CD4-positive, alpha-beta T cell treated with Interferon alpha-2 for 1 hour (primary cell): ENCODE results near the gene RARA.

Experiments
- DNase-seq, 2 donors: peaks; one replicate each; pipeline ENCODE4 v3.0.0-alpha.2; 2020 to 2022

Gene RARA

GRCh38 chr17:40309031-40309948 is at the start of gene RARA:
Gene RARA (plus strand): TSS chr17:40309180. CDS start chr17:40331219, 22,039 bp downstream.
- peak in 1 of 2 donors; percentile 27 for DNase-seq

DNA sequence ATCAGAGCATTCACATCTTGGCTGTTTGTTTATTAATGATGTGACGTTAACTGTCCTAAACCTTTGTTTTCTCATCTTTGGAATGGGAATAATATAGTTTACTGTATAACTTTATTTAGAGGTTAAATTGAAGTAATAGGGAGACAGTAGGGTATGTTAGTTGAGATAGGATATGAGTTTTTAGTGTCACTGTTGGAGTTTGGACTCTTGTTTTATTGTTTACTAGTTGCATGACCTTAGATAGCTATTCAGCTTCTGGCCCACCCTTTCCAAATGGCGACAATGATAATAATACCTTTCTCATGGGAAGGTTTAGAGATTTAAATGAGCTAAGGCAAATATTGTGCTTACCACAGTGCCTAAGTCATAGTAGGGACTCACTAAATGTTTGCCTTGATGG is 49.5 kb upstream of the RARA start:
- no peak for DNase-seq

GRCh38 chr17:40260528-40260927 is 48.5 kb upstream of the RARA start:
- DNase-seq = no peak

DNA sequence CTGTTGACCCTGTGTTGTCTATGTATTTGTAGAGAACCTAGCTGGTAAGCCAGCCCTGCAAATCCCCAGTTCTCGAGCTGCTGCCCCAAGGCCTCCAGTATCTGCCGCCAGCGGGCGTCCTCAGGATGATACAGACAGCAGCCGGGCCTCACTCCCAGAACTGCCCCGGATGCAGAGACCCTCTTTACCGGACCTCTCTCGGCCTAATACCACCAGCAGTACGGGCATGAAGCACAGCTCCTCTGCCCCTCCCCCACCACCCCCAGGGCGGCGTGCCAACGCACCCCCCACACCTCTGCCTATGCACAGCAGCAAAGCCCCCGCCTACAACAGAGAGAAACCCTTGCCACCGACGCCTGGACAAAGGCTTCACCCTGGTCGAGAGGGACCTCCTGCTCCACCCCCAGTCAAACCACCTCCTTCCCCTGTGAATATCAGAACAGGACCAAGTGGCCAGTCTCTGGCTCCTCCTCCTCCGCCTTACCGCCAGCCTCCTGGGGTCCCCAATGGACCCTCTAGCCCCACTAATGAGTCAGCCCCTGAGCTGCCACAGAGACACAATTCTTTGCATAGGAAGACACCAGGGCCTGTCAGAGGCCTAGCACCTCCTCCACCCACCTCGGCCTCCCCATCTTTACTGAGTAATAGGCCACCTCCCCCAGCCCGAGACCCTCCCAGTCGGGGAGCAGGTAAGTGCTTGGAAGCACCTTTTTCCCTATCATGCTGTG is 44.4 kb upstream of the RARA start:
- DNase-seq = no peak

DNA sequence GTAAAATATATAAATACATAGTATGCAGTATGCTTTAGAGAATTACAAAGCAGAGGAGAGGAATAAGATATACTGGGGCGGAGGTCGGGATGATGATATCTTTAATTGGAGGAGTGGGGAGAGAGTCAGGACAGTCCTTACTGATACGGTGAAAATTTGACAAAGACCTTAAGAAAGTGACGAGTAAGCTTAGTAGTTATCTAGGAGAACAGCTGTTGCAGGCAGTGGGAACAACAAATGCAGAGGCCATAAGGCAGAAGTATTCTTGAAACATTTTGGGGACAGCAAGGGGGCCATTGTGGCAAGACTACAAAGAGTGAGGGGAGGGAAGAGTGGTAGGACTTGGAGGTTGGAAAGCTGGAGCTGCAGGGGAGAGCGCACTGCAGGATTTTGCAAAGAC is 43.6 kb upstream of the RARA start:
- DNase-seq = no peak

- DNase-seq = no peak
Measured at GRCh38 chr17:40266882-40267281, 42.1 kb upstream of the RARA start.

DNA sequence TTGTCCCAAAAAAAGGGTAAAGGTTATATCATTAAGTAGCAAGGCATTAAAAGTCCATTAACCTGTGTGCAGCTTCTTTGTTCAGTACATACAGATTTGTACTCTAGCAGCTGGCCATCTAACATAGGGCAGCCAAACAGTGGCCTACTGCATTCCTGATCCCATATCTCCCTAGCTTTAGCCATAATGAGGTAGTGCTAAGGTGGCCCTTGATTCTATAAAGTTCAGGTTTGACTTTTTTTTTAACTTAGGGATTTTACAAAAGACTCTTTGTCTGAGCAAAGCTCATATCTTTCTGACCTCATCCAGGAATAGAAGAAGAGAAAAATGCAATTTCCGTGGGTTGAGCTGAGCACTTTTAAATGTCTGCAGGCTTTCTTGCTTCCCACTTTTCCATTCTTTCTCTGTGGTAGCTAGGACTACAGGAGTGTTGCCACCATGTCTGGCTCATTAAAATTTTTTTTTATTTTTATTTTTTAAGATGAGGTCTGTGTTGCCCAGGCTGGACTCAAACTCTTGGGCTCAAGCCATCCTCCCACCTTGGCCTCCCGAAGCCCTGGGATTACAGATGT is 40.8 kb upstream of the RARA start:
- no peak for DNase-seq

DNA sequence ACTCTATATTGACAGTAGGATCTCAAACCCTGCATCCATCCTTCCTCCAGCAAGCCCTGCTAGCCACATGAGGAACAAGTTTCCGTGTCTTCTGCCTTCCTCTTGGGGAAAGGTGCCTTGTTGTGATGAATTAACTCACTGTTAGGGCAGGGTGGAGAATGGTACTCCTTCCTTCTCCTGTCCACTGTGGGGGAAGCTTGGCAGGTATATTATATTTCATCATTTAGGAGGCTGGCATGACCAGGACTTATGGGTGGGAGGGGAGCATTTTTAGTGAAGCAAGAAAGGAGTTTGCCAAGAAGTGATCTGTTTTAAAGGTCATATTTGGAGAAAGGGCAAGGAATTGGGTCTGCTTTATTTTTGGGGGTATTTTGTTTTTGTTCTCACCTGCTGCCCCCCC is 30.6 kb upstream of the RARA start:
- no peak for DNase-seq

GRCh38 chr17:40279402-40279801 is 29.6 kb upstream of the RARA start:
- DNase-seq = no peak

DNA sequence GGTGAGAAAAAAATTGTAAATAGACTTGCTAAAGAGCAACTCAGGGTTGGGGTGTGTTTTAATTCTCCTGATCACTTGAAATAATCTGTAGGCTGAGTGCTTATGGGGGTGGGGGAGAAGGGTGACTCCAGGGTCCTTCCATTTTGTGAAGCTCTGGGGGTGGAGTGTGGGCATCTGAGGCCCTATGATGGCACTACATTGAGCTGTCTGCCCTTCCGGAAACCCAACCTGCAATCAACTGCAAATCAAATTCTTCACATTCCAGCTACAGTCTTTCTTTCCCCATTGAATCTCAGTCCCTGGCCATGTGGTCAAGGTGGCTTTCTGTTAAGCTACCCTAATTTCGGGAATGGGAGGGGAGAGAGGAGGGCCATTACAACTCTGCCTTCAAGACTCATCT is 27.3 kb upstream of the RARA start:
- DNase-seq = peak in 1 of 2 donors; percentile 23

- DNase-seq = peak in 1 of 2 donors; percentile 55
Measured at GRCh38 chr17:40283662-40284061, 25.3 kb upstream of the RARA start.

- DNase-seq = no peak
Measured at GRCh38 chr17:40284085-40284713, 24.8 kb upstream of the RARA start.

GRCh38 chr17:40286473-40286872 is 22.5 kb upstream of the RARA start:
- DNase-seq = no peak

- DNase-seq = no peak
Measured at GRCh38 chr17:40287159-40287493, 21.9 kb upstream of the RARA start.

DNA sequence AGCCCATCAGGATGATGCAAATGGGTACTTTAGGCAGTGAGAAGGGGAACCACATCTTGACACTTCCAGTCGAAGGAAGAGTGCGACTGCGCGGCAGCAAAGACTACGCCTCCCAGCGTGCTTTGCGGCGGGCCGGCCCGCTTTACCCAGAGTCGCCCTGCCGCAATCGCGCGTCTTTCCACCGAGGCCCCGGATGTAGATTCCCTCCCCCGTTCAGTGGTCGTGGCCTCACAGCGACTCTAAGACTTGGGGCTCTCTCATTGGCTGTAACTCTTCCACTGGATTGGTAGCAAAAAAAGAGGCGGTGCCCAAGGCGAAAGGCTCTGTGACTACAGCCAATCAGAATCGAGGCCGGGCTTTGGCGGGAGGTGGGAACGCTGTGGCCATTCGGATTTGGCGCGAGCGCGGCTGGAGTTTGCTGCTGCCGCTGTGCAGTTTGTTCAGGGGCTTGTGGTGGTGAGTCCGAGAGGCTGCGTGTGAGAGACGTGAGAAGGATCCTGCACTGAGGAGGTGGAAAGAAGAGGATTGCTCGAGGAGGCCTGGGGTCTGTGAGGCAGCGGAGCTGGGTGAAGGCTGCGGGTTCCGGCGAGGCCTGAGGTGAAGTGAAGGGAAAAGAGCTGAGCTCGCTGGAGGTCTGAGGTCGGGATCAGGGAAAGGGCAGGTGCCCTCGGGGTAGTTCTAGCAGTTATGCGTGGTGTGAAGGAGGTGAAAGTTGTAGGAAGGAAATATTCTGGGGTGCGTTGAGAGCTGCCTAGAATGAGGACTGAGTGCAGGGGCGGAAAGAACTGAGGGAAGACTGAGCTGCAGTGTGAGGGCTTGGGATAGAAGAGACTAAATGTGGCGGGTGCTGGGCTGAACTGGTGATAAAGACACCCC is 21.2 kb upstream of the RARA start, which contains the start of gene CDC6:
Gene CDC6 (plus strand): TSS at position 386 of the 876 bp plus-strand sequence. CDS start 1,542 bp downstream, outside the sequence.
- DNase-seq = peak; percentile 99 to 100

GRCh38 chr17:40290629-40291280 is 18.2 kb upstream of the RARA start:
- peak; percentile 34 to 61 for DNase-seq

GRCh38 chr17:40291281-40291664 is 17.7 kb upstream of the RARA start:
- DNase-seq = no peak

GRCh38 chr17:40293363-40293762 is 15.6 kb upstream of the RARA start:
- DNase-seq = no peak

DNA sequence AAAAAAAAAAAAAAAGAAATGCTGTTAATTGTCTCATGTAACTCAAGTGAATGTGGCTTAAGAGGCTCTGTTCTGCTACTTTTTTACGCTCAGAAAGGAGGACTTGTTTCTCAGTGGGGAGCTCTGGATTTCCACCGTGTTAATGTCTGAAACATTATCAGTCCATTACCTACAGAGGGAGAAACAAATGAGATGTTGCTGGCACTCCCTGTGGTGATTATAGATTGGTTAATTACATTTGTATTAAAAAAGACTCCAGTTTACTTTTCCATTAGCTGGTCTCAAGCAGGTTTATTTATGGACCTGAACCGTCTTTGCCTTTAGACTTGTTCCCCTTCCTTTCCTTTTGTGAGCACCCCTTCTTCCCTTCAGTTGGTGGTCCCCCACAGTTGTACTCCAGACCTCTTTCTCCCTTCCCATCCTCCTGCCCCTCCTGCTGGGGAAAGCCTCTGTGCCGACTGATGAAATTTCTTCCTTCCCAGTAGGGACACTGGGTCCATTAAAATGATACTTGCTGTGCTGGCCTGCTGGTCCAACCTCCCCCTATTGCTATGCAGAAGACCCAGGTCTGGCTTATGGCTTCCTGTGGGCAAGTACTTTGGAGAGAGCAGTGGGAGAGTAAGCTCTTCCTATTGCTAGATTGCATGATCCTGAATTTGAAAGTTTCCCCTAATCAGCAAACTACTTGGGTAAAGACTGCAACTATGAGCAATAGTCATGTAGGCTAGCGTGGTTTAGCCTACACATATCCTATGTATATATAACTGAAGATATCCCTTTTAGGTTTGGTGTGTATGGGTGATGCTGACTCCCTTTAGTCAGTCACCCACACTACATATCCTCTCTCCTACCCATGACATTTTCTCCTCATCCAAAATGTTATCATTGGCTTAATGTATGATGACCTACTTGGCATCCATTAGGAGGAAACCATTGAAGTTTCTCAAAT is 13.2 kb upstream of the RARA start:
- no peak for DNase-seq

GRCh38 chr17:40297511-40297910 is 11.5 kb upstream of the RARA start:
- no peak for DNase-seq
